NCI-H146 treated with DMSO at 0.1 percent for 48 hours (cell line): Measurements from ENCODE around the gene MTR.

Source experiments
- DNase-seq: peaks from one replicate; lab custom pipeline; 2025; ENCODE audit not compliant: unreplicated experiment; lab: John Stamatoyannopoulos, UW

MTR gene

GRCh38 chr1:236774926-236775325 is 20.2 kb upstream of the MTR start:
- no peak for DNase-seq

- no peak for DNase-seq
These were observed 15.8 kb upstream of the MTR start for GRCh38 chr1:236779312-236779711.

DNA sequence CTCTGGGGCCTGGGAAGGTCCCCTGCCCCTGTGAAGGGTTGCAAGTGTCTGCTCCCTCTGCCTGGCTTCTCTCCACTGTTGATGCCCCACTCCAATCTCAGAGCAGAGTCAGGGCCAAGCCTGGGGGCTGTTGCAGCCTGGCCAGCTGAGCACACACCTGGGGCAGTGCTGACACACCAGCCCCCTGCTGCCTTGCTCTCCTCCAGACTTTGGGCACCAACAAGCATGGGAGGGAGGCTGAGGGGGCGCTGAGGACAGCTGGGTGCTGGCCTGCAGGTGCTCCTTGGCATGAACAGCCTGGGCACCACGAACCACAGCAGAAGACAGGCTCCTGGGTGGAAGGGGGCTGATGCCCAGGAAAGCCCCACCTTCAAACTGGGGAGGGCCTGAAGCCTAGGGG is 9.6 kb upstream of the MTR start:
- DNase-seq, result no peak

GRCh38 chr1:236786453-236786852 is 8.6 kb upstream of the MTR start:
- no peak for DNase-seq

DNA sequence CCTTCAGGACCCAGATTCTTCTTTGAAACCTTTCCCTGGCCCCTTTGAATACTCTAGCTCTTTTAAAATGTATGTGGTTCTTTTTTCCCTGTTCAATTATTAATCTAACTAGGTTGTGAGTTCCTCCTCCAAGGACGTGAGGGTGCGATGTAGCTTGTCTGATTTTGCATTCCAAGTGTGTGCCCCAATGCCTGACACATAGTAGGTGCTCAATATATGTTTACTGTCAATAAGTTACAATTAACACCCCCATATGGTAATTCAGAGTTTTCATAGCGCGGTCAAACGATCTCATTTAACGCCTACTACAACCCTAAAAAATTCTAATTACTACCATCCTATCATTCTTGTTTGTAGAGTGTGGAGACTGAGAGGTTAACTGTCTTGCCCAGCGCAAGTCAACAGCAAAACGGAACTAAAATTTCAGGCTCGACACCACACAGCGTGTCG is 482 bp upstream of the MTR start:
- no peak for DNase-seq

GRCh38 chr1:236795757-236796667 is 920 bp downstream of the MTR start:
- DNase-seq, result peak; percentile 37

DNA sequence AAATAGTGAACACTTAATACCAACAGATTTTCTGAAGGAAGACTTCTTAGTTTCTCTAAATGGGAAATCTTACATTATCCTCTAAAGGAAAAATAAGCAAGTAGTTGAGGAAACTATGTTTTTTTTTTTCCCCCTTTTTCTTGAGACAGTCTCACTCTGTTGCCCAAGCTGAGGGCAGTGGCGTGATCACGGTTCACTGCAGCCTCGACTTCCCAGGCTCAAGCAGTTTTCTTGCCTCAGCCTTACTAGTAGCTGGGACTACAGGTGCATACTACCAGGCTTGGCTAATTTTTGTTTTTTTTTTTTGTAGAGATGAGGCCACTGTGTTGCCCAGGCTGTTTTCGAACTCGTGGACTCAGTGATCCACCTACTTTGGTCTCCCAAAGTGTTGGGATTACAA is 3.9 kb downstream of the MTR start:
- DNase-seq, result no peak

DNA sequence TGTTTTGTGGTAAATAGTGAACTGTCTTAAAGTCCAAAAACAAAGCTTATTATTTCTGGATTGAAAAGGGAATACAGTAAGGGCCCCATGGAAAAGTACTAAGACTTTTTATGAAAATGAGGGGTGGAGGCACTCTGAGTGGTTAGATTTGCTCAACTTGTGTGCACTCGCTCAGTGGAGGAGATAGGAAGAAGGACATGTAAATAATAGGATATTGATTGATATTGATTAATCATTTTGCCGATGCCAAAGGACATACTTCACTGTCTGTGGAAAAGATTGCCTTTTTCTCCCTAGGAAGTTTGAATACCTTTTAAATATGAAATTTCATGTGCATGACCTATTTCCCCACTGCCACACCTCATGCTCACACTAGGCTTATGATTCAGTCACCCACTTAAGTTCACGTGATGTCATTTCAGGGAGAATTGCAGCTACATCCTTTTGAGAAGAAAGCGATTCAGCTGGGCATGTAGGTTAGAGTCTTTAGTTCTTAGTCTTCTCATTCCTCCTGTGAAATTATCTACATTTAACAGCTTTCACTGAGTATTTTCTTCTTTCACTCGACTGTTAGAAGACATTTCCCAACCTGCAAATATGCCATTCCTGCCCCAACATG is 5.0 kb downstream of the MTR start:
- no peak for DNase-seq

- DNase-seq, result no peak
These were observed 5.5 kb downstream of the MTR start for GRCh38 chr1:236800623-236801022.

GRCh38 chr1:236802264-236802663 is 7.2 kb downstream of the MTR start:
- DNase-seq, result no peak

- DNase-seq, result no peak
These were observed 11.5 kb downstream of the MTR start for GRCh38 chr1:236806634-236807033.

GRCh38 chr1:236808005-236808404 is 12.9 kb downstream of the MTR start:
- DNase-seq, result no peak

- no peak for DNase-seq
These were observed 13.6 kb downstream of the MTR start for GRCh38 chr1:236808564-236809130.

- DNase-seq, result no peak
These were observed 14.1 kb downstream of the MTR start for GRCh38 chr1:236809148-236809547.

DNA sequence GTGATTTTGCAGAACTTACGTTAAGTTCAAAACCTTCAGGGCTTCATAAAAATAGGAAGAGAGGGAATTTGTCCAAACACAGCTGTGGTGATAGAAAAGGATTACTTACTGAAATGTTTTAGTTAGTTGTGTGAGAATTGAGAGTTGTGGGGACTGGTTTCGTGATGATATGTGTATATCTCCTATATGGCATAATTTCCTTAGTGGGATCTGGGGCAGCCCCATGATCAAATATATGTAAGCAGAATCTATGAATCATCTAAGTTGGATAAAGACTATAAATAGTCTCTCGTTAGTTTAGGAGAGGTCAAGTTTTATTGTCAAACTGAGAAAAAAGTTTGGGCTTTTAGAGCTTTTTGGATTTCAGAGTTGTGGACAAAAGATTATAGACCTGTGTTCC is 14.9 kb downstream of the MTR start:
- no peak for DNase-seq

- no peak for DNase-seq
These were observed 17.4 kb downstream of the MTR start for GRCh38 chr1:236812334-236813030.

GRCh38 chr1:236815941-236816340 is 20.8 kb downstream of the MTR start:
- DNase-seq, result no peak

DNA sequence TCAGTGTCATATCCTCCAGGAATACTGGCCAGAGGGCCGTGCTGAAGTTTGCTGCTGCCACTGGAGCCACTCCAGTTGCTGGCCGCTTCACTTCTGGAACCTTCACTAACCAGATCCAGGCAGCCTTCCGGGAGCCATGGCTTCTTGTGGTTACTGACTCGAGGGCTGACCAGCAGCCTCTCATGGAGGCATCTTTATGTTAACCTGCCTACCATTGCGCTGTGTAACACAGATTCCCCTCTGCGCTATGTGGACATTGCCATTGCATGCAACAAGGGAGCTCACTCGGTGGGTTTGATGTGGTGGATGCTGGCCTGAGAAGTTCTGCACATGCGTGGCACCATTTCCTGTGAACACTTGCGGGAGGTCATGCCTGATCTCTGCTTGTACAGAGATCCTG is 24.8 kb downstream of the MTR start:
- no peak for DNase-seq

GRCh38 chr1:236821091-236821627 is 26.1 kb downstream of the MTR start:
- DNase-seq, result no peak

DNA sequence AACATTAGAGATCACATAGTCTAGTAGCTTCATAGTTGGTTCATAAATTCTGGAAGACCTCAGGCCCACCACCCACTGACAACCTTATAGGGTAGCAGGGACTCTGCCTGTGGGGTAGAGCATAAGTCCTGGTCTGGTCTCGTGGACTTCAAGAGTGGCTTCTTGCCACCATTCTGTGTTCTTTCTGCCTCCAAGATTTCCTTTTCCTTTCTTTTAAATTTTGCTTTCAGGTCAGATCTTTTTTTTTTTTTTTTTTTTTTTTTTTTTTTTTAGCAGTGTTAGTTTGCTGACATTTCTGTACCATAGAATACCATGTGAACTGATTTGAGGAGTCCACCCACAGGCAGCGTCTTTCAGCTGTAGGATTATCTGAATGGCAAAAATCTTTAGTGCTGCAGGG is 28.5 kb downstream of the MTR start:
- no peak for DNase-seq

DNA sequence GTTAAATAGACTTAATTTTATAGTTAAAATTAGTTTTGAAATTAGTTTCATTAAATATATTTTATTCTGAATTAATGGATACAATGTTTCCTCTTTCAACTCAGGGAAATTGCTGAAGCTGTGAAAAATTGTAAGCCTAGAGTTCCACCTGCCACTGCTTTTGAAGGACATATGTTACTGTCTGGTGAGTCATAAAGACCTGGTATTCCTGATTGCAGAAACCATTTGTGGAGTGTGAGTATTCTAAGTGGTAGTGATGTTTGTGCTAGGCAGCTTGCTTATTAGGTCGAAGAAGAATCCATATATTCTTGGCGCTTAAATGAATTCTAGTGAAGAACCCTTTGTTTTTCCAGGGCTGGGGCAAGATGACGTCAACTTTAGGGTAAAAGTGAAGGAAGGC is 34.0 kb downstream of the MTR start:
- no peak for DNase-seq
